ENCODE results near the gene FGF18.
"Not testable (repeated sequence)": the region's sequence is repeated elsewhere in the genome, so short reads cannot be mapped to it uniquely, and the experiment has no call there.

DNA sequence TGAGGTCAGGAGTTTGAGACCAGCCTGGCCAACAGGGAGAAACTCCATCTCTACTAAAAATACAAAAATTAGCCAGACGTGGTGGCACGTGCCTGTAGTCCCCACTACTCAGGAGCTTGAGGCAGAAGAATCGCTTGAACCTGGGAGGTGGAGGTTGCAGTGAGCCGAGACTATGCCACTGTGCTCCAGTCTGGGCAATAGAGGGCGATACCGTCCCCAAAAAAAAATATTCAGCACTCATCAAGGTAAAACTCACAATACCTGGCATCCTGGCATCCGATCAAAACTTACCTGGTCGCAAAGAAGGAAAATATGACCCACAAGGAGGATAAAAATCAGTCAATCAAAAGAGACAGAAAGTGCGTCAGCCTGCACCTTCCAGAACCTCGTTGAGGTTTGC, 48.6 kb upstream of the FGF18 start:
- TF ChIP-seq, protein P1, sequence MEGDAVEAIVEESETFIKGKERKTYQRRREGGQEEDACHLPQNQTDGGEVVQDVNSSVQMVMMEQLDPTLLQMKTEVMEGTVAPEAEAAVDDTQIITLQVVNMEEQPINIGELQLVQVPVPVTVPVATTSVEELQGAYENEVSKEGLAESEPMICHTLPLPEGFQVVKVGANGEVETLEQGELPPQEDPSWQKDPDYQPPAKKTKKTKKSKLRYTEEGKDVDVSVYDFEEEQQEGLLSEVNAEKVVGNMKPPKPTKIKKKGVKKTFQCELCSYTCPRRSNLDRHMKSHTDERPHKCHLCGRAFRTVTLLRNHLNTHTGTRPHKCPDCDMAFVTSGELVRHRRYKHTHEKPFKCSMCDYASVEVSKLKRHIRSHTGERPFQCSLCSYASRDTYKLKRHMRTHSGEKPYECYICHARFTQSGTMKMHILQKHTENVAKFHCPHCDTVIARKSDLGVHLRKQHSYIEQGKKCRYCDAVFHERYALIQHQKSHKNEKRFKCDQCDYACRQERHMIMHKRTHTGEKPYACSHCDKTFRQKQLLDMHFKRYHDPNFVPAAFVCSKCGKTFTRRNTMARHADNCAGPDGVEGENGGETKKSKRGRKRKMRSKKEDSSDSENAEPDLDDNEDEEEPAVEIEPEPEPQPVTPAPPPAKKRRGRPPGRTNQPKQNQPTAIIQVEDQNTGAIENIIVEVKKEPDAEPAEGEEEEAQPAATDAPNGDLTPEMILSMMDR (IDR thresholded peaks at IDR 0.05), result not testable (repeated sequence)
- not testable (repeated sequence) for TF ChIP-seq POLR2A (IDR thresholded peaks at IDR 0.05)

Measured in heart left ventricle (tissue), 13 donors.